ENCODE measurements around the gene COL5A1.

Gene COL5A1

DNA sequence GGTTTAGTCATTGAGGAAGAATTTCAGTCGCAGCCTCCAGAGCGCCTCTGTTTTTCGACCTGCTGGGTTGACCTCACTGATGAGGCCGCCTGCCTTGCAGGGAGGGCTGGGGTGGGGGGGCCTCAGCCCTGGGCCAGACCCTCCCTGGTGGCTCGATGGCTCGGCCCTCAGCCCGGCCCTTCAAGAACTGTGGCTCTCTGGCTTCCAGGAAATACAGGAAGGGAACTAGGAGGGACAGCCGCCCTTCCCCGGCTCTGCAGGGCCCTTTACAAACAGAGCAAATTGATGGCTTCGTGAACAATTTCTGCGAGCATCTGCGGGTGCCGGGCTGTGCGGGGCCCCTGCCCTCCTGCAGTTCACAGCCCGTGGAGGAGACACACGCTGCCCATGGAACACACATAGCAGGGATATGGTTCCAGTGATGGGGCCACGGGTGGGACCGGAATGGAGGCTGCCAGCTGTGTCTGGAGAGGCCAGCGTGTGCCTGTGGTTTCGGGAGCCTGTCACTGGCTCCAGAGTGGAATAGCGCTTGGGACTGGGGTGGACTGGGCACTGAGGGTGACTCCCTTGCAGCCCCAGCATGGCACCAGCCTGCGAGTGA lies 39.6 kb downstream of the COL5A1 start:
- TF ChIP-seq SPI1 (IDR thresholded peaks at IDR 0.05; ENCODE audit: borderline replicate concordance, low read depth) (no peak), POLR2AphosphoS5 (IDR thresholded peaks at IDR 0.05; ENCODE audit: low read depth) (no peak), GABPA (IDR thresholded peaks at IDR 0.05; ENCODE audit: low read depth) (no peak)
- TF ChIP-seq, protein P1, sequence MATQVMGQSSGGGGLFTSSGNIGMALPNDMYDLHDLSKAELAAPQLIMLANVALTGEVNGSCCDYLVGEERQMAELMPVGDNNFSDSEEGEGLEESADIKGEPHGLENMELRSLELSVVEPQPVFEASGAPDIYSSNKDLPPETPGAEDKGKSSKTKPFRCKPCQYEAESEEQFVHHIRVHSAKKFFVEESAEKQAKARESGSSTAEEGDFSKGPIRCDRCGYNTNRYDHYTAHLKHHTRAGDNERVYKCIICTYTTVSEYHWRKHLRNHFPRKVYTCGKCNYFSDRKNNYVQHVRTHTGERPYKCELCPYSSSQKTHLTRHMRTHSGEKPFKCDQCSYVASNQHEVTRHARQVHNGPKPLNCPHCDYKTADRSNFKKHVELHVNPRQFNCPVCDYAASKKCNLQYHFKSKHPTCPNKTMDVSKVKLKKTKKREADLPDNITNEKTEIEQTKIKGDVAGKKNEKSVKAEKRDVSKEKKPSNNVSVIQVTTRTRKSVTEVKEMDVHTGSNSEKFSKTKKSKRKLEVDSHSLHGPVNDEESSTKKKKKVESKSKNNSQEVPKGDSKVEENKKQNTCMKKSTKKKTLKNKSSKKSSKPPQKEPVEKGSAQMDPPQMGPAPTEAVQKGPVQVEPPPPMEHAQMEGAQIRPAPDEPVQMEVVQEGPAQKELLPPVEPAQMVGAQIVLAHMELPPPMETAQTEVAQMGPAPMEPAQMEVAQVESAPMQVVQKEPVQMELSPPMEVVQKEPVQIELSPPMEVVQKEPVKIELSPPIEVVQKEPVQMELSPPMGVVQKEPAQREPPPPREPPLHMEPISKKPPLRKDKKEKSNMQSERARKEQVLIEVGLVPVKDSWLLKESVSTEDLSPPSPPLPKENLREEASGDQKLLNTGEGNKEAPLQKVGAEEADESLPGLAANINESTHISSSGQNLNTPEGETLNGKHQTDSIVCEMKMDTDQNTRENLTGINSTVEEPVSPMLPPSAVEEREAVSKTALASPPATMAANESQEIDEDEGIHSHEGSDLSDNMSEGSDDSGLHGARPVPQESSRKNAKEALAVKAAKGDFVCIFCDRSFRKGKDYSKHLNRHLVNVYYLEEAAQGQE (IDR thresholded peaks at IDR 0.05; ENCODE audit: insufficient replicate concordance, low read depth): no peak
- TF ChIP-seq, protein P2, sequence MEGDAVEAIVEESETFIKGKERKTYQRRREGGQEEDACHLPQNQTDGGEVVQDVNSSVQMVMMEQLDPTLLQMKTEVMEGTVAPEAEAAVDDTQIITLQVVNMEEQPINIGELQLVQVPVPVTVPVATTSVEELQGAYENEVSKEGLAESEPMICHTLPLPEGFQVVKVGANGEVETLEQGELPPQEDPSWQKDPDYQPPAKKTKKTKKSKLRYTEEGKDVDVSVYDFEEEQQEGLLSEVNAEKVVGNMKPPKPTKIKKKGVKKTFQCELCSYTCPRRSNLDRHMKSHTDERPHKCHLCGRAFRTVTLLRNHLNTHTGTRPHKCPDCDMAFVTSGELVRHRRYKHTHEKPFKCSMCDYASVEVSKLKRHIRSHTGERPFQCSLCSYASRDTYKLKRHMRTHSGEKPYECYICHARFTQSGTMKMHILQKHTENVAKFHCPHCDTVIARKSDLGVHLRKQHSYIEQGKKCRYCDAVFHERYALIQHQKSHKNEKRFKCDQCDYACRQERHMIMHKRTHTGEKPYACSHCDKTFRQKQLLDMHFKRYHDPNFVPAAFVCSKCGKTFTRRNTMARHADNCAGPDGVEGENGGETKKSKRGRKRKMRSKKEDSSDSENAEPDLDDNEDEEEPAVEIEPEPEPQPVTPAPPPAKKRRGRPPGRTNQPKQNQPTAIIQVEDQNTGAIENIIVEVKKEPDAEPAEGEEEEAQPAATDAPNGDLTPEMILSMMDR (IDR thresholded peaks at IDR 0.05; ENCODE audit: insufficient read depth, low read length): no peak
- DNase-seq (ENCODE audit: low read depth in 1 of 2, low spot score in 1 of 2): no peak
- Histone ChIP-seq H3K4me3 (replicated peaks; ENCODE audit: insufficient read depth, low read length) (no peak overlapping the region), H3K27ac (replicated peaks) (no peak overlapping the region), H3K27me3 (ENCODE audit: insufficient read depth, poor library complexity, severe bottlenecking) (no peaks in the 10 kb centered on the region)

DNA sequence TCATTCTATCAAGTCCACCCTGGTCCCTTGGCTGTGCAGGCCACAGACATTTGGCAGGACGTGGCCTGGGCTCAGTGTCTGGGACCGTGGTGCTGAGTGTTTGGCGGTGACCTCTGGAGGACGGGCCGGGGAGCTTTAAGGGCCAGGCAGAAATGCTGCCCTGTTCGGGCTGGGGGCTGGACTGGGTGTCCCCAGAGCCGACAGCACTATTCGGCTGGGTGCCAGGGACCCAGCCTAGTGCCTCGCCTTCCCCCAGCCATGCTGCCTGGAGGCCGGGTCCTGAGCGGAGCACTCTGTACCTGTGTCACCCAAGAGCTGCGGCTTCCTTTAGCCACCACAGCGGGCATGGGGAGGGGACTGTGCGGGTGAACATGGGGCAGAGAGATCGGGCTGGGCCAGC lies 40.4 kb downstream of the COL5A1 start:
- DNase-seq (ENCODE audit: low read depth in 1 of 2, low spot score in 1 of 2): no peak
- Histone ChIP-seq H3K4me3 (replicated peaks; ENCODE audit: insufficient read depth, low read length) (no peak overlapping the region), H3K27me3 (ENCODE audit: insufficient read depth, poor library complexity, severe bottlenecking) (no peaks in the 10 kb centered on the region), H3K27ac (replicated peaks) (no peak overlapping the region)
- TF ChIP-seq, protein P1 (IDR thresholded peaks at IDR 0.05; ENCODE audit: insufficient replicate concordance, low read depth): no peak
- TF ChIP-seq SPI1 (IDR thresholded peaks at IDR 0.05; ENCODE audit: borderline replicate concordance, low read depth): no peak
- TF ChIP-seq GABPA (IDR thresholded peaks at IDR 0.05; ENCODE audit: low read depth): no peak
- TF ChIP-seq POLR2AphosphoS5 (IDR thresholded peaks at IDR 0.05; ENCODE audit: low read depth): no peak

DNA sequence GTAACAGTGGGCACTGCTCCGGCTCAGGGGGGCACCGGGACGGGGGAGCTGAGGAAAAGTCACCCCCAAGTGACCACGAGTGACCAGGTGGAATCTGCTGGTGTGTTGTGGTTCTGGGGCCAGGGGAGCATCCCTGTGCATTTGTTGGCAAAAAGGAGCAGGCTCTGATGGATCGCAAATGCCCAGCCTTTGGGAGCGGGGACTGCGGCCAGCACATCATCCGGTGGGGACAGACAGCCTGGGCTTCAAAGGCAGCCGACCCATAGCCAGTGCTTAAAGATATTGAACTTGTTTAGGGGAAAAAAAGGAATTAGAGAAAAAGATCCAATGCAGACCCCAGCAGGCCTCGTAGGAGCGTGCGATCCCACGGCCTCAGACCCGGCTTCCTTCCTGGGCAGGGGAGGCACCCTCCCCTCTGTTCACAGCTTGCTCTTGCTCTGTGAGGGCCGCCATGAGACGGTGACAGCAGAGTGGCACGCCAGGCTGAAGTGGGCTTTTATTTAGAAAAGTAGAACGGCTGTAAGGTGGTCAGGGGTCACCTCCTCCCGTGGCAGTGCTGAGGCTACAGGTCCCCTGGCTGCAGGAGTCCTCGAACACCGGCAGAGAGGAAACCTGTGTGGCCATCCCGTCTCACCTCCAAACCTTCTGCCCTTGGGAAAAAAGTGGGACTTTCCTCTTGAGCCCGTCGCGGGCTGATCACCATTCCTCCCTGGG lies 41.2 kb downstream of the COL5A1 start:
- H3K27ac ChIP-seq (replicated peaks): no peak overlapping the region
- H3K27me3 ChIP-seq (ENCODE audit: insufficient read depth, poor library complexity, severe bottlenecking): no peaks in the 10 kb centered on the region
- TF ChIP-seq POLR2AphosphoS5 (IDR thresholded peaks at IDR 0.05; ENCODE audit: low read depth) (no peak), GABPA (IDR thresholded peaks at IDR 0.05; ENCODE audit: low read depth) (no peak), SPI1 (IDR thresholded peaks at IDR 0.05; ENCODE audit: borderline replicate concordance, low read depth) (no peak)
- TF ChIP-seq, protein P2 (IDR thresholded peaks at IDR 0.05; ENCODE audit: insufficient read depth, low read length): no peak
- TF ChIP-seq, protein P1 (IDR thresholded peaks at IDR 0.05; ENCODE audit: insufficient replicate concordance, low read depth): no peak
- no peak for DNase-seq (ENCODE audit: low read depth in 1 of 2, low spot score in 1 of 2)
- H3K4me3 ChIP-seq (replicated peaks; ENCODE audit: insufficient read depth, low read length): no peak overlapping the region

All from HL-60 (cell line).